SJSA1 (cell line): Measurements from ENCODE around the gene SFSWAP. TPM values are rescaled to one million over a fixed set of nuclear protein-coding genes. Genes with fewer than 3 reads are reported as not detected.
A peak's percentile ranks its signal among the peaks of the same experiment; 100 is the strongest.
"Not testable (repeated sequence)": the region's sequence is repeated elsewhere in the genome, so short reads cannot be mapped to it uniquely, and the experiment has no call there.

Experiments used
- DNase-seq, 2 experiments: peaks; one replicate each; pipeline ENCODE4 v3.0.0-alpha.2; 2015 to 2020; ENCODE audit warnings: low spot score in 2 of 2, low read depth in 1 of 2
- H3K27ac ChIP-seq: fragments of 250-450 bp; sonication (Bioruptor Pico); 2 replicates; pipeline ENCODE4 v1.5.1; 2020; ENCODE audit warnings: mild to moderate bottlenecking, moderate library complexity
- H3K27me3 ChIP-seq: fragments of 250-450 bp; sonication (Bioruptor Pico); replicated peaks from 2 replicates; pipeline ENCODE4 v1.5.1; 2020; ENCODE audit warnings: mild to moderate bottlenecking, moderate library complexity
- H3K36me3 ChIP-seq: fragments of 250-450 bp; sonication (Bioruptor Pico); 2 replicates; pipeline ENCODE4 v1.5.1; 2020; ENCODE audit warnings: mild to moderate bottlenecking
- H3K4me1 ChIP-seq: fragments of 250-450 bp; sonication (Bioruptor Pico); replicated peaks from 2 replicates; pipeline ENCODE4 v1.6.1; 2021; ENCODE audit warnings: mild to moderate bottlenecking
- H3K4me3 ChIP-seq: fragments of 250-450 bp; sonication (Bioruptor Pico); 2 replicates; pipeline ENCODE4 v1.5.1; 2020; ENCODE audit warnings: mild to moderate bottlenecking
- H3K9me3 ChIP-seq: fragments of 250-450 bp; sonication (Bioruptor Pico); replicated peaks from 2 replicates; pipeline ENCODE4 v1.5.1; 2020; ENCODE audit warnings: mild to moderate bottlenecking
- total RNA-seq: library from RNA; depleted of rRNA; stranded (reverse); fragments of >200 nt; shearing (Covaris generic); gene quantifications from 2 replicates; pipeline ENCODE4 v1.2.3, GENCODE V29; 2014

The SFSWAP gene
- total RNA-seq, 1 experiment from 2014 or later: 27.0 TPM

GRCh38 chr12:131775392-131776236 is 64.7 kb downstream of the SFSWAP start:
- peaks cover 84% of the 10 kb centered on the region for H3K36me3 ChIP-seq
- no peaks in the 10 kb centered on the region for H3K9me3 ChIP-seq
- no peak for DNase-seq
- H3K4me3 ChIP-seq: no peak overlapping the region
- H3K4me1 ChIP-seq: no peaks in the 10 kb centered on the region
- no peak overlapping the region for H3K27ac ChIP-seq
- H3K27me3 ChIP-seq: no peaks in the 10 kb centered on the region

GRCh38 chr12:131776237-131776889 is 65.5 kb downstream of the SFSWAP start:
- Histone ChIP-seq H3K27ac (no peak overlapping the region), H3K36me3 (peaks cover 81% of the 10 kb centered on the region), H3K4me1 (no peaks in the 10 kb centered on the region), H3K9me3 (no peaks in the 10 kb centered on the region), H3K27me3 (no peaks in the 10 kb centered on the region), H3K4me3 (no peak overlapping the region)
- DNase-seq: no peak

GRCh38 chr12:131777269-131777668 is 66.4 kb downstream of the SFSWAP start:
- peaks cover 83% of the 10 kb centered on the region for H3K36me3 ChIP-seq
- H3K9me3 ChIP-seq: not testable (repeated sequence)

GRCh38 chr12:131779027-131779426 is 68.1 kb downstream of the SFSWAP start:
- no peak overlapping the region for H3K27ac ChIP-seq
- no peaks in the 10 kb centered on the region for H3K27me3 ChIP-seq
- no peak for DNase-seq
- H3K36me3 ChIP-seq: peaks cover 74% of the 10 kb centered on the region
- H3K9me3 ChIP-seq: no peaks in the 10 kb centered on the region
- peaks cover 13% of the 10 kb centered on the region for H3K4me1 ChIP-seq
- no peak overlapping the region for H3K4me3 ChIP-seq

More at GRCh38 chr12:131777269-131777668, 66.4 kb downstream of the SFSWAP start:
- H3K4me3 ChIP-seq, H3K27me3 ChIP-seq, DNase-seq, H3K4me1 ChIP-seq, H3K27ac ChIP-seq: not testable (repeated sequence)

DNA sequence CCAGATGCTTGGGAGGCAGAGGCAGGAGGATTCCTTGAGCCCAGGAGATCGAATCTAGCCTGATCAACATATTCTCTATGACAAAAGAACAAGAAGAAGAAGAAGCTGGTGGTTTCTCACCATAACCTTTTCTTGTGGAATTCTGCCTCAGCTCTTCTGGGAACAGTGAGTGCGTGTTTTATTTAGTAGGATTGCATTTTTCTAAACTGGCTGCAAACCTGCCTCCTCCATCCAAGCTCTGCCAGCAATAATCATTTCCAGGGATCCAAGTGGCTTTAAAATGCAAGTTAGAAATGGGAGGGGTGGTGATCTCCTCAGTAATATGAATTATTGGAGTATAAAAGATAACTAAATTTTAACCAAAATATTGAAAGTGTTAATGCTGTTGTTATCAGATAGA is 71.2 kb downstream of the SFSWAP start:
- peaks cover 78% of the 10 kb centered on the region for H3K36me3 ChIP-seq
- H3K9me3 ChIP-seq: no peaks in the 10 kb centered on the region
- no peak for DNase-seq
- no peak overlapping the region for H3K4me3 ChIP-seq
- no peaks in the 10 kb centered on the region for H3K27me3 ChIP-seq
- H3K4me1 ChIP-seq: peaks cover 22% of the 10 kb centered on the region
- no peak overlapping the region for H3K27ac ChIP-seq

GRCh38 chr12:131783915-131784541 is 73.1 kb downstream of the SFSWAP start:
- Histone ChIP-seq H3K27ac (peak overlapping the region; percentile 30), H3K4me3 (no peak overlapping the region), H3K36me3 (peaks cover 76% of the 10 kb centered on the region), H3K9me3 (no peaks in the 10 kb centered on the region), H3K27me3 (no peaks in the 10 kb centered on the region), H3K4me1 (peaks cover 22% of the 10 kb centered on the region)
- peak in 1 of 2 experiments; percentile 78 for DNase-seq

GRCh38 chr12:131784909-131785762 is 74.2 kb downstream of the SFSWAP start:
- no peak for DNase-seq
- H3K4me3 ChIP-seq: no peak overlapping the region
- H3K36me3 ChIP-seq: peaks cover 74% of the 10 kb centered on the region

GRCh38 chr12:131785763-131786330 is 75.0 kb downstream of the SFSWAP start:
- no peaks in the 10 kb centered on the region for H3K9me3 ChIP-seq
- no peak overlapping the region for H3K4me3 ChIP-seq
- H3K4me1 ChIP-seq: peaks cover 22% of the 10 kb centered on the region
- no peak for DNase-seq
- no peaks in the 10 kb centered on the region for H3K27me3 ChIP-seq
- peaks cover 74% of the 10 kb centered on the region for H3K36me3 ChIP-seq
- no peak overlapping the region for H3K27ac ChIP-seq

More at GRCh38 chr12:131784909-131785762, 74.2 kb downstream of the SFSWAP start:
- Histone ChIP-seq H3K4me1 (peaks cover 22% of the 10 kb centered on the region), H3K9me3 (no peaks in the 10 kb centered on the region), H3K27me3 (no peaks in the 10 kb centered on the region), H3K27ac (peak overlapping the region; percentile 30)

- Histone ChIP-seq H3K4me3 (no peak overlapping the region), H3K4me1 (peaks cover 22% of the 10 kb centered on the region), H3K27ac (no peak overlapping the region), H3K27me3 (no peaks in the 10 kb centered on the region), H3K9me3 (no peaks in the 10 kb centered on the region), H3K36me3 (peaks cover 78% of the 10 kb centered on the region)
- no peak for DNase-seq
These were observed 75.4 kb downstream of the SFSWAP start for GRCh38 chr12:131786331-131786730.

DNA sequence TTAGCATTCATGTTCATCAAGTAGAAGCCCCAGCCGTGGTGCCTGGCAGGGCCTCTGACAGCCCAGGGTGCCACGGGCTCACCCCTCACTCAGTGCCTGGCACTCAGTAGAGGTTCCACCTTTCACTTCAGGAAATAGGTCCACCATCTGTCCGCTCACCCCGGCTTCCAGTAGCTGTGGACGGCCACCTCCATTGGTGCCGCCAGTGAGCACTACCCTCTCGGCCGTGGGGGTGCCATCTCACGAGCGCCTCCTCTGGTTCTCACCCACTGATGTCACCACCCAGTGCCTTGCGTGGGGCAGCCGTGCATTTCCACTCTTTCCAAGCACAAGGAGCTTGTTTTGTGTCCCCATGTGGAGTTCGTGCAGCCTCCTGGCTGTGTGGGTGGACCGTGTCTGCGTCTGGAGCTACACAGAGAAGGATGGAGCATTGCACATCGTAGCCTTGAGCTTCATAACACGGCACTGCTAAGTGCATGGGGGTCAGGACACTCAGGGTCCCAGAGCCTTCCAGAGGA is 76.3 kb downstream of the SFSWAP start:
- Histone ChIP-seq H3K27ac (no peak overlapping the region), H3K36me3 (peaks cover 73% of the 10 kb centered on the region), H3K9me3 (no peaks in the 10 kb centered on the region), H3K27me3 (no peaks in the 10 kb centered on the region), H3K4me3 (no peak overlapping the region), H3K4me1 (peaks cover 22% of the 10 kb centered on the region)
- no peak for DNase-seq

DNA sequence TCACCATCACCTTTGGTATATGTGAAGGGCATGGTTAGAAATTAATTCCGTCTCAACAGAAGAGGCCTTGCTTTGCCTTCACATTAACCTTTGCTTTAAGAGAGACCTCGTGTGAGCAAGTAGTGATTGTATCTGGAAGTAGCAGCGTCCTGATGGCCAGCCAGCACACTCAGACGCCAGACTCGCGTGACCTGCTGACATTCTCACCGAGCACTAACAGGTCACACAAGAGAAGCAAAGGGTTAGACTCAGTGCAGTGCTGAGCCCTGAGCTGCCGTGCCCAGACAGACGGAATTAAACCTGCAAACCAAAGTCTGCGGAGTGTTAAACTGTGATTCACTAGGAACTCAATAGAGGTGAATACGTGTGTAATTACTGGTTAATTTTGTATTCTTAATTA is 77.2 kb downstream of the SFSWAP start:
- no peak for DNase-seq
- Histone ChIP-seq H3K36me3 (peaks cover 69% of the 10 kb centered on the region), H3K27ac (no peak overlapping the region), H3K27me3 (no peaks in the 10 kb centered on the region), H3K9me3 (no peaks in the 10 kb centered on the region), H3K4me3 (no peak overlapping the region), H3K4me1 (peaks cover 17% of the 10 kb centered on the region)

GRCh38 chr12:131789638-131790037 is 78.7 kb downstream of the SFSWAP start:
- H3K4me3 ChIP-seq: no peak overlapping the region
- DNase-seq: no peak
- H3K27ac ChIP-seq: no peak overlapping the region
- H3K4me1 ChIP-seq: peaks cover 3% of the 10 kb centered on the region
- no peaks in the 10 kb centered on the region for H3K27me3 ChIP-seq
- peaks cover 74% of the 10 kb centered on the region for H3K36me3 ChIP-seq
- H3K9me3 ChIP-seq: no peaks in the 10 kb centered on the region
